GM10266 (cell line): Measurements from ENCODE around the gene CASP10.

Source experiments
- DNase-seq: peaks from one replicate; pipeline ENCODE4 v3.0.0; 2012; ENCODE audit errors: extremely low spot score
- CTCF ChIP-seq: IDR thresholded peaks from 2 replicates; pipeline ENCODE4 v1.5.1; 2012; ENCODE audit warnings: mild to moderate bottlenecking, low read depth; ENCODE audit not compliant: control insufficient read depth, insufficient read depth; ENCODE audit errors: missing control alignments

Gene CASP10

GRCh38 chr2:201151127-201151981 is 31.6 kb upstream of the CASP10 start:
- no peak for TF ChIP-seq CTCF

GRCh38 chr2:201152517-201152916 is 30.4 kb upstream of the CASP10 start:
- no peak for DNase-seq
- TF ChIP-seq CTCF = no peak

More at GRCh38 chr2:201151127-201151981, 31.6 kb upstream of the CASP10 start:
- peak; percentile 76 for DNase-seq

- no peak for TF ChIP-seq CTCF
- no peak for DNase-seq
These were observed 29.7 kb upstream of the CASP10 start for GRCh38 chr2:201152999-201153815.

- DNase-seq = no peak
- no peak for TF ChIP-seq CTCF
These were observed 28.1 kb upstream of the CASP10 start for GRCh38 chr2:201154615-201155399.

GRCh38 chr2:201156036-201156435 is 26.9 kb upstream of the CASP10 start:
- TF ChIP-seq CTCF = no peak
- DNase-seq = no peak

- no peak for TF ChIP-seq CTCF
- no peak for DNase-seq
These were observed 26.3 kb upstream of the CASP10 start for GRCh38 chr2:201156640-201157039.
